Epithelial cell of proximal tubule (primary cell): ENCODE data around the gene MPDZ. TPM values are rescaled to one million over a fixed set of nuclear protein-coding genes. Genes with fewer than 3 reads are reported as not detected.

Experiments used
- DNase-seq: peaks from one replicate; pipeline ENCODE4 v3.0.0-alpha.2; 2011; ENCODE audit warnings: low read depth
- H3K4me3 ChIP-seq: 2 replicates; pipeline ENCODE4 v1.5.1; 2011; ENCODE audit warnings: low read depth, mild to moderate bottlenecking, low read length
- total RNA-seq: library from RNA; depleted of rRNA; stranded (reverse); fragments of >200 nt; gene quantifications from 2 replicates; pipeline ENCODE4 v1.2.3, GENCODE V29; 2015
- TF ChIP-seq, protein P1 (sequence below): conservative IDR thresholded peaks from 2 replicates; pipeline ENCODE4 v1.5.1; 2012; ENCODE audit warnings: low read depth, mild to moderate bottlenecking, low read length

Gene MPDZ
- total RNA-seq, 1 donor from 2014 or later = 18.4 TPM

DNA sequence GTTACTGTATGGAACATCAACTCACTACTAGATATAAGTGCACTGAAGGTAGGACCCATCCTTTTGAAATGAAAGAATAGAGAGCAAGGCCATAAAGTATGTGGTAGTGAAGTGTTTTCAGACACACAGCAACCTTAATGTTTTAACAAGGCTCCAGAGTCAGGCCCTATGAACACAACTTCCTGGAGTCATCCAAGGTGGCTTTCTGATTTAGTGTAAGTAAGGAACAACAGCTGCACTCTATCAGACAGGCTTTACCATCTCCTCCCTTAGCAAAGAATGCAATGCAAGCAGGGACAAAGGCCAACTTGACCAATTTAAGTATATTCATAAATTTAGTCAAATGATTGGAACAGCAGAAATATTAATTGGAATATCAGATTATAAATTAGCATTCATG is 90.1 kb downstream of the MPDZ start:
- TF ChIP-seq, protein P1, sequence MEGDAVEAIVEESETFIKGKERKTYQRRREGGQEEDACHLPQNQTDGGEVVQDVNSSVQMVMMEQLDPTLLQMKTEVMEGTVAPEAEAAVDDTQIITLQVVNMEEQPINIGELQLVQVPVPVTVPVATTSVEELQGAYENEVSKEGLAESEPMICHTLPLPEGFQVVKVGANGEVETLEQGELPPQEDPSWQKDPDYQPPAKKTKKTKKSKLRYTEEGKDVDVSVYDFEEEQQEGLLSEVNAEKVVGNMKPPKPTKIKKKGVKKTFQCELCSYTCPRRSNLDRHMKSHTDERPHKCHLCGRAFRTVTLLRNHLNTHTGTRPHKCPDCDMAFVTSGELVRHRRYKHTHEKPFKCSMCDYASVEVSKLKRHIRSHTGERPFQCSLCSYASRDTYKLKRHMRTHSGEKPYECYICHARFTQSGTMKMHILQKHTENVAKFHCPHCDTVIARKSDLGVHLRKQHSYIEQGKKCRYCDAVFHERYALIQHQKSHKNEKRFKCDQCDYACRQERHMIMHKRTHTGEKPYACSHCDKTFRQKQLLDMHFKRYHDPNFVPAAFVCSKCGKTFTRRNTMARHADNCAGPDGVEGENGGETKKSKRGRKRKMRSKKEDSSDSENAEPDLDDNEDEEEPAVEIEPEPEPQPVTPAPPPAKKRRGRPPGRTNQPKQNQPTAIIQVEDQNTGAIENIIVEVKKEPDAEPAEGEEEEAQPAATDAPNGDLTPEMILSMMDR = no peak

DNA sequence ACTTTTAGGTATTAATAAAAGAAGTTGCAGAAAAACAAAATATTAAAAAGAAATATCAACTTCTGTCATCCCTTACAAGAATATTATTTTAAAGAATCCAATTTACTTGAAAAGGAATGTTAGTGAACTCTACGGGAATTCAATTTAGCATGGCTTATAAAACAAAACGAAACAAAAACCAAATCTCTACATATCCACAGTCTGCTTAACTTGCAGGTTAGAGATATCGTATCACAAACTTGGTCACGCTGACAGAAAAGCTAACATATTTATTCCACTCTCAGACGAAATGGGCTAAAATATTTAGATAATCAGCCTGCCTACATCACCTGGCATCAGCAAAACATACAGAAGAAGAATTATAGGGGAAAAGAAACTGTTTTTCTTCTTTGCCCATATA is 92.7 kb downstream of the MPDZ start:
- H3K4me3 ChIP-seq = no peak overlapping the region
- TF ChIP-seq, protein P1 = no peak

More for the DNA sequence above, 90.1 kb downstream of the MPDZ start:
- H3K4me3 ChIP-seq = no peak overlapping the region
- DNase-seq = no peak

GRCh38 chr9:13186091-13186490 is 93.4 kb downstream of the MPDZ start:
- TF ChIP-seq, protein P1 = no peak
- DNase-seq = no peak
- H3K4me3 ChIP-seq = no peak overlapping the region

More for the DNA sequence above, 92.7 kb downstream of the MPDZ start:
- no peak for DNase-seq

GRCh38 chr9:13181652-13182051 is 97.8 kb downstream of the MPDZ start:
- TF ChIP-seq, protein P1 = no peak
- H3K4me3 ChIP-seq = no peak overlapping the region
- no peak for DNase-seq

DNA sequence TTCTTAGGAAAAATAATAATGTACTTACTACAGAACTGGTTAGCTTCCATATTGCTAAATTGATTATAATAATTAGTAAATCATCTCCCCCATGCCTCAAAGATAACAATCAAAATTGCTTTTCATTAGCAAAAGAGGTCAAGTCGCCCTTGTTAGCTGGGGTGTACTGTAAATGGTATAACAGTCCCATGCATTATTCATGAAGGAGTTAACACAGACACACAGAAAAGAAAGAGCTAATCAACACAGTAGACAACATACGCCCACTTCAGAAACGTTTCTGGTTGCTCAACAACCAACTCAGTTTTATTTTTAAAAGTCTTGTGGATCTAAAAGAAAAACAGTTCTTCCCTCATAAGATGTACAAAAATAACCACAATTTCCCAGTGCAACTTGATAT is 100.2 kb downstream of the MPDZ start:
- H3K4me3 ChIP-seq = no peak overlapping the region
- no peak for DNase-seq
- TF ChIP-seq, protein P1 = no peak

DNA sequence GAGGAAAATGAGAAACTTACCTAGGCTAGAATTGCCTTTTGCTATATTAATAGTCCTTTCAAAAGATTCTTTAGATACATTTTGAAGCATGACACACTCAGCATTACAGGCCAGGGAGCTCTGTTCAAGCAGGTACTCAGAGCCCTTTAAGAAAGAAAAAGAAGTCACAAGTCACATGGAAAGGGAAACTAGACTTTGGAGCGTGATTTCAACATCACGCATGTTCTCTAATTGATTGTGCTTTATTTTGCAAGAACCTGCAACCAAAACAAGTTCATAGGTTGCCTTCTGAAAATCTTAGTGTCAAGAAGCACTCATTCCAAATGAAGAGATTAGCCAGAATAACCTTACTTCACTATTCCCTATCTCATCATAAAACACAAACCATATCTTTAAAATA is 103.8 kb downstream of the MPDZ start:
- DNase-seq = no peak
- TF ChIP-seq, protein P1 = no peak
- no peak overlapping the region for H3K4me3 ChIP-seq

- no peak for DNase-seq
Measured at GRCh38 chr9:13174906-13175639, 104.4 kb downstream of the MPDZ start.

More at GRCh38 chr9:13174906-13175639, 104.4 kb downstream of the MPDZ start:
- no peak overlapping the region for H3K4me3 ChIP-seq
- TF ChIP-seq, protein P1 = no peak
